GM19395 (cell line): ENCODE data around the gene TOPBP1.

ENCODE experiments used
- ATAC-seq: cut with Tn5 transposase; IDR thresholded peaks from one replicate; pipeline ENCODE4 v1.9.1; 2021; ENCODE audit warnings: mild to moderate bottlenecking, moderate library complexity; ENCODE audit not compliant: unreplicated experiment

TOPBP1 gene

GRCh38 chr3:133611534-133611933 lies 50.2 kb downstream of the TOPBP1 start:
- no peak for ATAC-seq

DNA sequence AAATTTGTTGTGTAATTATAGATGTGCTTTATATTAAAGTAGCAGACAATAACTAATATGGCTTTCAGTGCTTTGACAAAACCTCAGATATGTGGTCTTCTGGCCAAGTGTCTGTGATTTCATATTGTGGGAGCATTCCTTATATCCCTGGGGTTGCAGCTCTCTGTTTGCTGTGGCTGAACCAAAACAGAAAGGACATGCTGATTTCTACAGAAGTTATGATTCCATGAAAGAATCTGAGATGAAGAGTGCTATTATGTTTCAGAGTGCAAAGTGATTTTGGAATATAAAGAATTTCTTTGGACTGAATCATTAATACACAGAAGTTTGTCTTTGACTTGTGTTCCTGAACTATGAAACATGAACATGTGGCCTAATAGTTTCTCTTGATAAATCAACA lies 51.7 kb downstream of the TOPBP1 start:
- no peak for ATAC-seq

GRCh38 chr3:133608388-133608787 lies 53.4 kb downstream of the TOPBP1 start:
- no peak for ATAC-seq

DNA sequence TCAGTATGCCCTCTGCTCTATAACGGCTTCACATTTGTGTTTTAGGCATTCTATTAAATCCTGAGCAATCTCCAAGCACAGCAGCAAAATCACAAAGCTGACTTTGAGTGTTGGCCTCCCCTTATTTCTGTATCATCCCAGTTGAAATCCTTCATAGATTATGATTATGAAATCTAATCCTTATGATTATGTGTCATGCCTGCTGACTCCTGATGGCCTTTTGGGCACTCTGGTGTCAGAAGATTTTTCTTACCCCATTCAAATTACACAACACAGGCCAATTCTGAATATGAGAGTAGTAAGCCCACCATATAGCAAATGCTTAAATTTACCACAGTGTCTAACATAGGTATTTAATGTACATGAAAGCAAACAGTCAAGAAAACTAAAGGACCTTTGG lies 53.9 kb downstream of the TOPBP1 start:
- no peak for ATAC-seq

GRCh38 chr3:133606902-133607301 lies 54.8 kb downstream of the TOPBP1 start:
- no peak for ATAC-seq

- no peak for ATAC-seq
Observed at GRCh38 chr3:133606342-133606741, 55.4 kb downstream of the TOPBP1 start.

GRCh38 chr3:133600572-133601081 lies 61.1 kb downstream of the TOPBP1 start:
- ATAC-seq = no peak

- ATAC-seq = no peak
Observed at GRCh38 chr3:133599280-133599679, 62.5 kb downstream of the TOPBP1 start.

DNA sequence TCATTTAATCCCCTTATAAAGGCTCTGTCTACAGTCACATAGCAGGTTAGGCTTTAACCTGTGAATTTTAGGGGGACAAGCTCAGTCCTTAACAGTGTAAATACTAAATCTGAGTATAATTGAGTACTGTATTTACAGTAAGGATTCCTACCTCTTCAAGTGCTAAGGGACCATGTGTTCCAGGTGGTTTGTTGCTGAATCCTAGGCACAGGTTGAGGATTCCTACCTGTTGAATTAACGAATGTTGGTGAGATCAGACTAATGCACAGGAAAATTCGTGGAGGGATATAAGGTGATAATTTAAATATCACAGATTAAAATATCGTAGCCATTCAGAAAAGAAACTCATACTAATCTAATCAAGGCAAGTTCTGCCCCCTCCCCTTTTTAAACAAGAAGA lies 63.3 kb downstream of the TOPBP1 start:
- ATAC-seq = no peak

DNA sequence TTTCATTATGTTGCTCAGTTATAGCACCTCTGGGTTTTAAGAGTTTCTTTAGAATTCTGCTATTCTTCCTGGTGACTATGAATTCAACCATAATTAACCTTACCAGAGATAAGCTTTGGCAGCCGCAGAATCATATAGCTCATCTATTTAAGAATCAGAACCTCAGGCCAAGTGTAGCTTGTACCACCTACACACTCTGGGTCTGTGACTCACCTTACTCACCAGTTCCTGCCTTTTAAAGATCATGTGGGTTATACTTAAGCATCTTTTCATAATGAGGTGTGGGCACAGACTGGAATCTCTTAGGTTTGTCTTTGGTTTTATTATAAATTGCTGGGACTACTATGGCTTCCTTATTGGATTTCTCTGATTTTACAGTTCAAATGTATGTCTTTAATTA lies 66.4 kb downstream of the TOPBP1 start:
- ATAC-seq = no peak

GRCh38 chr3:133593243-133593642 lies 68.5 kb downstream of the TOPBP1 start:
- no peak for ATAC-seq

DNA sequence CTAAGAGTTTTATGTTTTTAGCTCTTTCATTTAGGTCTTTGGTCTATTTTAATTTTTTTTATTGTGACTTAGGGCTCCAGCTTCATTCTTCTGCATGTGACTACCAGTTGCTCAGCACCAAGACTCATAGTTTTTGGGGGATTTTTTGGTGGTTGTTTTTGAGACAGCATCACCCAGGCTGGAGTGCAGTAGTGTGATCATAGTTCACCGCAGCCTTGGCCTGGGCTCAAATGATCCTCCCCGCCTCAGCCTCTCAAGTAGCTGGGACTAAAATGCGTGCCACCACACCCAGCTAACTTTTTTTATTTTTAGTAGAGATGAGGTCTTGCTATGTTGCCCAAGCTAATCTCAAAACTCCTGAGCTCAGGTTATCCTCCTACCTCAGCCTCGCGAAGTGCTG lies 68.9 kb downstream of the TOPBP1 start:
- ATAC-seq = no peak

- no peak for ATAC-seq
Observed at GRCh38 chr3:133591271-133591742, 70.4 kb downstream of the TOPBP1 start.

DNA sequence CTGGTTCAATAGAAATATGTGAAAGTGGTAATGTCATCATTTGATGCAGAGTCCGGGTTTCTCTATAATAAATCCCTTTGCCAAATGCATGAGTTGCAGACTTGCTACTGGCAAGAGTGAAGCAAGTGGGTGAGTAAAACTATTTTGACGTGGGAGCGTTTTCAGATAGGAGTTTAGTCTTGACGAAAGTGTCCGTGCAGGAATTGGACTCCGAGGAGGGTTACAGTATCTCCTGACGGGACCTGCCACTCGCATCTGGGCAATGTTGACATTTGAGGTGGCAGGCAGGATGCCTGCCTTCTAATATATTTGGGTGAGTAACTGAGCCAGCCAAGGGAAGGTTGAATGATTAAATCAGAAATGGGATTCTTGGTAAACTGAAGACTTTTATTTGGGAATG lies 72.2 kb downstream of the TOPBP1 start:
- ATAC-seq = no peak

GRCh38 chr3:133588784-133589465 lies 72.8 kb downstream of the TOPBP1 start:
- no peak for ATAC-seq

DNA sequence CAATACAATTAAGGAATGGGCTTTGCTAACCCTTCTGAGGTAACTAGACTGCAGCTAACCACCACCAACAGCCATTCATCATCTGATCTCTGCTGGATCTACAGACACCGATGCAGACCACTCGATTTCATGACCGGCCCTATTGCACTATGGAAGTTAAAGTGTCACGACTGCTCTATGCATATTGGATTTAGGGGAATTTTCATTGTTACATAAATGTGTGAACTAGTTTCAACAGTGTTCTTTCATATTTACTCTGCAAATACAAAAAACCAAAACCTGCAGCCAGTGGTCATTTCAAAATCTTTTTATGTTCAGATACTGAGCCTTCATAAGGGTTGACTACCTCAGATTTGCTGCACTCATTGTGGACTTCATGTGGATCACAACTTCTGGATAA lies 73.7 kb downstream of the TOPBP1 start:
- no peak for ATAC-seq

DNA sequence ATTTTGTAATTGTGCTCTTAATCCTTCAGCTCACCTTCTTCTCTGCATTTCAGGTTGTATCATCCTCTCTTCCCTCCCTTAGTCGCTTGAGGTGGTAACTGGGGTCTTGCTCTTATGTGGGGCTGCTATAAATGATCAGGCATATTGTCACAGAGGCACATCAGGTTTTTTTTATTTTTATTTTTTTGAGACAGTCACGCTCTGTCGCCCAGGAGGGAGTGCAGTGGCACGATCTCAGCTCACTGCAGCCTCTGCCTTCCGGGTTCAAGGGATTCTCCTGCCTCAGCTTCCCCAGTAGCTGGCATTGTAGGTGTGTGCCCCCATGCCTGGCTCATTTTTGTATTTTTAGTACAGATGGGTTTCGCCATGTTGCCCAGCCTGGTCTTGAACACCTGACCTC lies 78.3 kb downstream of the TOPBP1 start:
- no peak for ATAC-seq

GRCh38 chr3:133578548-133579191 lies 83.1 kb downstream of the TOPBP1 start:
- ATAC-seq = no peak

GRCh38 chr3:133576169-133576568 lies 85.6 kb downstream of the TOPBP1 start:
- ATAC-seq = no peak

DNA sequence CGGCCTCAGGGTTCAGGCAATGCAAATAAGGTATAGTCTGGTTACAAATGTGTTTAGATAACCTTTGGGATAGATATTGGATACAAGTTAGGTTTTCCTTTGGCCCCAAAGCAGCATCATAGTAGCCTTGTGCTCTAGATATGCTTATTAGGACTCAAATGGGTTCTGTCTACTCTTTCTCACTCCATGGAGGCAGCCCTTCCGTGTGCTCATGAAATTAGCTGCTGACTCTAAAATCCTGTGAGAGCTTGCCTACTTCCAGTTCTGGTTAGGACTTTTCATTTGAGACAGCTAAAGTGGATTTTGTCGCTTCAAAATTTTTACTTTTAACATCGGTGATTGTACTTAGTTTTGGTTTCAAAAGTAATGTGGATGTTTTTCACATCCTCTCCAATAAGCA lies 86.7 kb downstream of the TOPBP1 start:
- no peak for ATAC-seq

- peak; percentile 27 for ATAC-seq
Observed at GRCh38 chr3:133574260-133574881, 87.4 kb downstream of the TOPBP1 start.

GRCh38 chr3:133573629-133574194 lies 88.0 kb downstream of the TOPBP1 start, which contains the start of gene CDV3:
CDV3 (plus strand) TSS chr3:133573686; CDS start chr3:133574045, 359 bp downstream.
- ATAC-seq = peak; percentile 25
